Esophagus muscularis mucosa (tissue), 3 donors: ENCODE data around the gene ASB9.

Experiments used
- CTCF ChIP-seq, 3 experiments: fragments of 200-600 bp in 2 of 3; fragments of 450-650 bp in 1 of 3; sonication (generic) in 2 of 3; IDR thresholded peaks; one replicate each; pipeline ENCODE4 v1.5.1; 2017 to 2019; ENCODE audit warnings: antibody characterized with exemption in 3 of 3, mild to moderate bottlenecking in 2 of 3, moderate library complexity in 1 of 3
- POLR2A ChIP-seq: fragments of 450-650 bp; IDR thresholded peaks from one replicate; pipeline ENCODE4 v1.6.1; 2017; ENCODE audit warnings: antibody characterized with exemption, moderate library complexity, mild to moderate bottlenecking, low read depth
- POLR2AphosphoS5 ChIP-seq, 2 donors: sonication (generic); formaldehyde crosslinking; IDR thresholded peaks; one replicate each; pipeline ENCODE4 v1.6.1; 2017; ENCODE audit warnings: antibody characterized with exemption in 2 of 2

GRCh38 chrX:15274946-15275345 lies 5.1 kb upstream of the ASB9 start:
- TF ChIP-seq CTCF (IDR thresholded peaks at IDR 0.05) (no peak), POLR2AphosphoS5 (IDR thresholded peaks at IDR 0.05) (no peak), POLR2A (no peak)
